GM21367 (cell line): ENCODE measurements around the gene POLR3C.
"Not testable (repeated sequence)": the region's sequence is repeated elsewhere in the genome, so short reads cannot be mapped to it uniquely, and the experiment has no call there.

Experiments
- ATAC-seq: cut with Tn5 transposase; IDR thresholded peaks from one replicate; pipeline ENCODE4 v1.9.1; 2021; ENCODE audit not compliant: unreplicated experiment

POLR3C gene

GRCh38 chr1:145822779-145823331 lies 1.1 kb upstream of the POLR3C start:
- ATAC-seq: not testable (repeated sequence)

DNA sequence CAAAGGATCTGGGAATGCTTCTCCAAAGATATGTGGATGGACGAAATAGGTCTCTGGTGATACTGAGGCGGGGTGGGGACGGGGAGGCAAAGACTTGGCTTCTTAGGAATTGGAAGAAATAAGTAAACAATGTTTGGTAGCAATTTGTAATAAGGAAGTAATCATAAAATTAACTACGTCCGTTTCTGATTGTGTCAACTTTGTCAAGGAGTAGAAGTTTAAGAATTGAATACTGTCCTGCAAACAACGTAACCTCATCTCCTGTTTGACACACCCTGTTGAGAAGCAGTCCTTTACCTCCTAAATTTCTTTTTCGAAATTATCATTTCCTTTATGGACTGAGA lies 471 bp downstream of the POLR3C start:
- ATAC-seq: no peak

- no peak for ATAC-seq
Measured at GRCh38 chr1:145826030-145826429, 2.0 kb downstream of the POLR3C start.

- ATAC-seq: no peak
Measured at GRCh38 chr1:145827966-145828365, 4.0 kb downstream of the POLR3C start.

GRCh38 chr1:145828367-145829026 lies 4.5 kb downstream of the POLR3C start:
- ATAC-seq: no peak

DNA sequence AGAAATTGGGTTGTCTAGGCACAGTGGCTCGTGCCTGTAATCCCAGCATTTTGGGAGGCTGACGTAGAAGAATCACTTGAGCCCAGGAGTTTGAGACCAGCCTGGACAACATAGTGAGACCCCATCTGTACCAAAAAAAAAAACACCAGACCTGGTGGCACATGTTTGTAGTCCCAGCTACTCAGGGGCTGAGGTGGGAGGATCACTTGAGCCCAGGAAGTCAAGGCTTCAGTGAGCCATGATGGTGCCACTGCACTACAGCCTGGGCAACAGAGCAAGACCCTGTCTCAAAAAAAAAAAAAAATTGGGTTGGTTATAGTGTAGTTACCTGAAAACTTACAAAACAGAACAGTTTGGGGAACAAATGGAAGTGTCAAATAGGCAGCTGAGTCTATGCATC lies 6.8 kb downstream of the POLR3C start:
- not testable (repeated sequence) for ATAC-seq

- ATAC-seq: no peak
Measured at GRCh38 chr1:145837656-145838055, 13.7 kb downstream of the POLR3C start.

GRCh38 chr1:145843031-145843430 lies 19.0 kb downstream of the POLR3C start:
- ATAC-seq: no peak

- no peak for ATAC-seq
Measured at GRCh38 chr1:145845144-145845513, 21.1 kb downstream of the POLR3C start.

DNA sequence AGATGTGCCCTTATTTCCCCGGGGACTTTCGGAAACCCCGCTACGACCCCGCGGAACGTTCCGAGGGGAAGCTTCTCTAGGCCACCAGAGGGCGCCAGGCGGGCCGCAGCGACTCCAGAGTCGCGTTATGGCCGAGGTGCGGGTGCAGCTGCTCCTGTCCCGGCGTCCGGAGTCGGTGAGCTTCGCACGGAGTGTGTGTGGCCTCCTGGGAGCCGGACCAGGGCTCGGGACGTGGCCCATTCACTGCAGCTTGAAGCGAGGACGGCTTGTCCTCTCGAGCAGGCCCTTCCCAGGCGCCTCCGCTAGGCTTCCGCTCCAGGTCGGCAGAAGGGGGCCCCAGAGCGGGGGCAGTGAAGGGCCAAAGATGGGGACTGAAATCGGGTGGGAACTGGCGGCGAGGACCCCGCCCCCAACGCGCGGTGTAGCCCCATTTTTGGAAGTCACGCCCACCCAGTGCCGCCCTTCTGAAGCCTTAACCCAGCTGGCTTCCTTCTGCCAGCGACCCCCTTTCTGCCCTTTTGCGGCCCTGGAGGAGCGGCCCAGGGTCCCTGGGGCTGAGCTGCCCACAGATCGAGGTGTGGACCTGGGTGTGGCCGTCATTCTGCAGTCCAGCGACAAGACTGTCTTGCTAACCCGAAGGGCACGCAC lies 21.6 kb downstream of the POLR3C start, which contains the start of gene NUDT17:
NUDT17 (plus strand) TSS at position 117 of the 648 bp plus-strand sequence; CDS start at position 128, 11 bp downstream.
- ATAC-seq: no peak

DNA sequence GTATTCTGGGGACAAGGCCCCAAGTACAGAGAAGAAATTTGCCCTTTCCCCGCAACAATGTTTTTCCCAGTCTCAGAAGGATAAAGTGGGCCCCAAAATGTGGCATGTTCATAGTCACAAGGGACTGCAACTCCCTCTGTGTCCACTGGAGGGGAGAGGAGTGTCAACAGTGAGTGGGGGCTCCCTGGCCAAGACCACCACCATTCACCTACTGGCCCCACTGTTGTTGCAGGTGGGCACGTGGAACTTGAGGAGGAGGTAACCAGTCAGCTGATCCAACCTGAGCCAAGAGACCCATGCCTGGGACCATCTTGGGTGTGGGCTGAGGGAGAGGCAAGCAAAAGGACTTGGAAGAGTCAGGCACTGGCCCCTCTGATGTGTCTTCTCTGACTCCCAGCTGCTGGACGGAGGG lies 22.2 kb downstream of the POLR3C start:
- ATAC-seq: no peak

DNA sequence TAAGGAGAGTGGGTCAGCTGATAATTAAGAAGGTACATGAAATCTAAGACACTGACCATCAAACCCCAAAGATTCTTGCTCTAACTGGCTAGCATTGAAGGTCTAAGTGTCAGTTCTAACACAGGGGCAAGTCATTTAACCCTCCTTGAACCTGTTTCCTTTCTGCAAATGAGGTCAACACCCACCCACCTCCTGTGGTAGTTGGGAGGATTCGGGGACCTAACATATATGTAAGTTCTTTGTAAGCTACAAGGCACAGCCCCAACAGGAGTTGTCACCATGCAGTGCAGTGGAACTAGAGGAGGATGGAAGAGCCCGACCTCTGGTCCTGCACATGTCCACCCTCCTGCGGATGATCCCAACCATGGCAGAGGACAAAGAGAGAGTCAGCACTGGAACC lies 23.8 kb downstream of the POLR3C start:
- ATAC-seq: no peak

GRCh38 chr1:145849356-145850160 lies 25.6 kb downstream of the POLR3C start:
- ATAC-seq: no peak

GRCh38 chr1:145855426-145855948 lies 31.5 kb downstream of the POLR3C start:
- ATAC-seq: no peak

DNA sequence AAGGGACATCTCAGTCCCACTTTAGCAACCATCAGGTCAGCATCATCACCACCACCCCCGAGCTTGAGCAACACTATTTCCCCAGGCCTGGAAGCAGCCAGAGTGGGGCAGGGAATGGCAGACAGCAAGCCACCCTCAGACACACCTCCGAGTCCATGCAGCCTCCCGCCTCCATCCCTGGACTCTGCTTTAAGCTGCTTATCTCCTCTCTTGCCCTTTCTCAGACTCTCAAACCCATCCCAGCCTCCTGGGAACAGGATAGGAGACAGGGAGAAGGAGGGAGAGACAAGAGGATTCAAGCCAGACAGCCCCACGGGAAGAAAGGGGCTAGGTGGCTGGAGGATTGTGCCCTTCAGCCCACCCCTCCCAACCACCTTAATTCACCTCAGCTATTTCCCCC lies 33.2 kb downstream of the POLR3C start:
- no peak for ATAC-seq

GRCh38 chr1:145858238-145858900 lies 34.4 kb downstream of the POLR3C start:
- no peak for ATAC-seq

GRCh38 chr1:145858901-145859490 lies 35.0 kb downstream of the POLR3C start, which contains the start of gene PIAS3:
Gene PIAS3 (minus strand): TSS chr1:145859081. CDS start chr1:145858990, 91 bp downstream.
- ATAC-seq: peak; percentile 76

DNA sequence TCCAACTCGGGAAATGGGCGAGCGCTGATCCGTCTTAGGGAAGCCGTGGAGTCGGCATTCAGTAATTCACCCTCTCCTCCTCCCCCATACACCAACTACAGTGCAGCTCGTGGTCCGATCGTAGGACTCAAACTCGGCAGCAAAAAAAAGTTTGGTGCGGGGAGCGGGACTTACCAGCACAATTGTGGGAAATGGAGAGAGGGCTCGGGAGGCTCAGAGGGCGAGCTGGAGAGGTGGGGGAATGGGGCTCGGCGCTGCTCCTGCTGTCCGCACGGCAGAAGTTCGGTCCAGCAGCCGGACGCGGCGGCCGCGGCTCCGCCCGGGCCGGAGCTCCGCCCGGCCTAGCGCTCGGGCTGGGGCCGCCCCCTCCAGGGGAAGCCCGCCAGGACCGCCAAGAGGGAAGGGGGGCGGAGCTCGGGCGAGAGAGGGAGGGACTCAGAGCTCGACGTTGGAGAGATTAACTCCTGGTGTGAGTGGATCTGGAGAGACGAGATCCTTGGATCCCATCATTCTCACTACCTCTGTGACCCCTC lies 35.6 kb downstream of the POLR3C start:
- peak; percentile 57 for ATAC-seq

- no peak for ATAC-seq
Measured at GRCh38 chr1:145863282-145864018, 39.5 kb downstream of the POLR3C start.
